ENCODE data around the gene ZBTB42. TPM values are rescaled to one million over a fixed set of nuclear protein-coding genes. Genes with fewer than 3 reads are reported as not detected.

The ZBTB42 gene
- total and polyA plus RNA-seq, 2 of the 4 experiments (the other 2 are of a cell fraction) = 1.3 to 2.3 TPM

- ChIA-PET POLR2A (ENCODE audit: unreplicated experiment) (no interaction called here), CTCF (interaction anchor here (1.1 kb wide), 1 partner anchor 61 kb away, joined by 4 read pairs; no protein-coding TSS in a partner anchor)
- in situ Hi-C loops (cut with MboI; ENCODE audit: low sequenced_read_pairs) (loop anchor here (5.0 kb wide), 1 partner anchor 57 kb away; no protein-coding TSS in a partner anchor), dilution Hi-C loops (cut with HindIII; ENCODE audit: low sequenced_read_pairs, unreplicated experiment) (no loop called here), intact Hi-C loops (cut with micrococcal nuclease) (no loop called here)
- ATAC-seq (ENCODE audit: low read depth) = no peak
- no peak overlapping the region for H2BK15ac ChIP-seq (ENCODE audit: low read depth, low read length)
- BruUV-seq (replicated peaks) = no TSS peak
- H3K56ac ChIP-seq (ENCODE audit: extremely low read depth, insufficient read depth, low read length) = no peak overlapping the region
- H2AK9ac ChIP-seq (replicated peaks; ENCODE audit: low read depth, low read length, poor library complexity) = no peak overlapping the region
- H3K9me1 ChIP-seq (ENCODE audit: insufficient read depth, low read length) = no peaks in the 10 kb centered on the region
- H3K4me3 ChIP-seq (ENCODE audit: insufficient read depth, low read depth, low read length) = no peak overlapping the region
- WGBS, 2 experiments (ENCODE audit: extremely low coverage in 2 of 2, insufficient read length in 1 of 2) = no CpG with 5 or more reads among the region's 3 CpGs
- no peak overlapping the region for H2BK120ac ChIP-seq (ENCODE audit: low read depth, low read length)
- H3K9me3 ChIP-seq (ENCODE audit: control insufficient read depth, insufficient read depth, low read length) = no peaks in the 10 kb centered on the region
- H2BK5ac ChIP-seq (ENCODE audit: low read depth, low read length, poor library complexity, severe bottlenecking) = no peak overlapping the region
- no peak overlapping the region for H2BK20ac ChIP-seq (ENCODE audit: low read depth, low read length)
- H3K79me1 ChIP-seq (ENCODE audit: low read depth in 1 of 2, low read length in 2 of 2) = peaks cover 0 to 3% of the 10 kb centered on the region in 2 experiments; a peak in 1 of 4 replicates
- no peak overlapping the region for H2AFZ ChIP-seq (replicated peaks; ENCODE audit: low read length, poor library complexity)
- H3K4ac ChIP-seq (ENCODE audit: low read depth, low read length) = no peak overlapping the region
- H4K5ac ChIP-seq (ENCODE audit: low read depth, low read length) = no peak overlapping the region
- no peak overlapping the region for H3K23ac ChIP-seq (ENCODE audit: low read depth, low read length)
- H4K20me1 ChIP-seq (ENCODE audit: insufficient read depth, low read length) = peaks cover 11% of the 10 kb centered on the region
- no peak overlapping the region for H3K27ac ChIP-seq (ENCODE audit: insufficient read depth, low read length)
- no peak overlapping the region for H3K9ac ChIP-seq (ENCODE audit: low read depth, low read length)
- no peak overlapping the region for H3K14ac ChIP-seq (replicated peaks; ENCODE audit: low read depth, low read length)
- H3K4me1 ChIP-seq (ENCODE audit: control insufficient read depth, insufficient read depth, low read length) = peaks cover 5% of the 10 kb centered on the region
- H3K18ac ChIP-seq (ENCODE audit: low read depth, low read length) = no peak overlapping the region
- H4K8ac ChIP-seq (ENCODE audit: low read depth in 2 of 2, low read length in 2 of 2) = no peak overlapping the region
- no peaks in the 10 kb centered on the region for H3K27me3 ChIP-seq (ENCODE audit: control insufficient read depth, insufficient read depth, low read length)
- no peak overlapping the region for H2AK5ac ChIP-seq (ENCODE audit: low read depth, low read length)
- no peak for TF ChIP-seq MAZ (IDR thresholded peaks at IDR 0.05; ENCODE audit: borderline replicate concordance, low read depth, low read length)
- no peak for TF ChIP-seq FOS (IDR thresholded peaks at IDR 0.05; ENCODE audit: low read depth, low read length)
- TF ChIP-seq RCOR1 (IDR thresholded peaks at IDR 0.05; ENCODE audit: insufficient replicate concordance, low read length) = no peak
- TF ChIP-seq, protein P1, sequence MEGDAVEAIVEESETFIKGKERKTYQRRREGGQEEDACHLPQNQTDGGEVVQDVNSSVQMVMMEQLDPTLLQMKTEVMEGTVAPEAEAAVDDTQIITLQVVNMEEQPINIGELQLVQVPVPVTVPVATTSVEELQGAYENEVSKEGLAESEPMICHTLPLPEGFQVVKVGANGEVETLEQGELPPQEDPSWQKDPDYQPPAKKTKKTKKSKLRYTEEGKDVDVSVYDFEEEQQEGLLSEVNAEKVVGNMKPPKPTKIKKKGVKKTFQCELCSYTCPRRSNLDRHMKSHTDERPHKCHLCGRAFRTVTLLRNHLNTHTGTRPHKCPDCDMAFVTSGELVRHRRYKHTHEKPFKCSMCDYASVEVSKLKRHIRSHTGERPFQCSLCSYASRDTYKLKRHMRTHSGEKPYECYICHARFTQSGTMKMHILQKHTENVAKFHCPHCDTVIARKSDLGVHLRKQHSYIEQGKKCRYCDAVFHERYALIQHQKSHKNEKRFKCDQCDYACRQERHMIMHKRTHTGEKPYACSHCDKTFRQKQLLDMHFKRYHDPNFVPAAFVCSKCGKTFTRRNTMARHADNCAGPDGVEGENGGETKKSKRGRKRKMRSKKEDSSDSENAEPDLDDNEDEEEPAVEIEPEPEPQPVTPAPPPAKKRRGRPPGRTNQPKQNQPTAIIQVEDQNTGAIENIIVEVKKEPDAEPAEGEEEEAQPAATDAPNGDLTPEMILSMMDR (conservative IDR thresholded peaks at IDR 0.05; ENCODE audit: low read depth, low read length) = no peak
- TF ChIP-seq RAD21 (IDR thresholded peaks at IDR 0.05; ENCODE audit: low read length) = no peak
- no peak for TF ChIP-seq SMC3 (IDR thresholded peaks at IDR 0.05; ENCODE audit: low read depth, low read length)
- TF ChIP-seq POLR2A (IDR thresholded peaks at IDR 0.05; ENCODE audit: low read depth, low read length) = no peak
- no peak for TF ChIP-seq MAFK (IDR thresholded peaks at IDR 0.05; ENCODE audit: low read depth, low read length)
- no peak overlapping the region for H4K91ac ChIP-seq (ENCODE audit: insufficient read depth, low read depth, low read length)
- H3K4me2 ChIP-seq (ENCODE audit: low read depth, low read length) = no peak overlapping the region
- peaks cover 4% of the 10 kb centered on the region for H3K36me3 ChIP-seq (ENCODE audit: control insufficient read depth, insufficient read depth, low read length)
- no peak for DNase-seq
Observed at GRCh38 chr14:104765517-104765916, 35.4 kb upstream of the ZBTB42 start.
